ENCODE results near the gene VPS18.

VPS18 gene

DNA sequence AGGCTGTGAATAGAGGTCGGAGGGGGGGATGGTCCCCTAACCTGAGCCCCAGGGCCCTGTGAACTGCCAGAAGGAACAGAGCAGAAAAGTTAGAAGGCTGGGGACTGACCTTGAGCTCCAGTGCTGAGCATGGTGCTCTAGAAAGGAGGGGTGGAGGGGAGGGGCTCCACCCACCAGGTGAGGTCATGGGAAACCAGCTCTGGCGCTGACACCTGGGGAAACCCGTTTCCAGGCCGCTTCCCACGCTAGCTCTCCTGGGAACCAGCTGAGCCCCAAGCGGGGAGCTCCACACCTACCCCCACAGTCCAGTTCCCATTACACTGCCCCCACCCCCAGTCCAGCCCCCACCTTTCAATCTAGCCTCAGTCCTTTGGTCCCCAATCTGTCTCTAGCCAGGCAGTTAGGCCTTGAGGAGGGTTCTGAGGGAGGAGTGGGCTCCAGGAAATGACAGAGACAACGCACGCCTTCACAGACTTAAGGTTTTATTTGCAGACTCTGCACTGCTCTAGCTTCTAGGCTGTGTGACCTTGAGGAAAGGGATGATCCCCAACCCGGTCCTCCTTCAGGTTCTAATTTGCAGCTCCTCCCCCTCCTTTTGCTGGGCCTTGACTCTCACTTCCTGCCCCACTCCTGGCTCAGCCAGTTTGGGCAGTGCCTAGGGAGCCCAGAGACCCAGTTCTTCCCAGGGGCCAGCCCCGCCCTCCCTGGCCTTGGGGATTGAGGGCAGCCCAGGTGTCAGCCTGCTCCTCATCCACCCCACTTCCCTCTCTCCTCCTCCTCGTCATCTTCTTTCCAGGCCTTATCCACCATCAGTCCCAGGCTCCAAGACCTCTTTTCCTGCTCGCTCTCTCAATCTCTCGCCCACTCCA lies 22.3 kb upstream of the VPS18 start:
- no peak for DNase-seq

DNA sequence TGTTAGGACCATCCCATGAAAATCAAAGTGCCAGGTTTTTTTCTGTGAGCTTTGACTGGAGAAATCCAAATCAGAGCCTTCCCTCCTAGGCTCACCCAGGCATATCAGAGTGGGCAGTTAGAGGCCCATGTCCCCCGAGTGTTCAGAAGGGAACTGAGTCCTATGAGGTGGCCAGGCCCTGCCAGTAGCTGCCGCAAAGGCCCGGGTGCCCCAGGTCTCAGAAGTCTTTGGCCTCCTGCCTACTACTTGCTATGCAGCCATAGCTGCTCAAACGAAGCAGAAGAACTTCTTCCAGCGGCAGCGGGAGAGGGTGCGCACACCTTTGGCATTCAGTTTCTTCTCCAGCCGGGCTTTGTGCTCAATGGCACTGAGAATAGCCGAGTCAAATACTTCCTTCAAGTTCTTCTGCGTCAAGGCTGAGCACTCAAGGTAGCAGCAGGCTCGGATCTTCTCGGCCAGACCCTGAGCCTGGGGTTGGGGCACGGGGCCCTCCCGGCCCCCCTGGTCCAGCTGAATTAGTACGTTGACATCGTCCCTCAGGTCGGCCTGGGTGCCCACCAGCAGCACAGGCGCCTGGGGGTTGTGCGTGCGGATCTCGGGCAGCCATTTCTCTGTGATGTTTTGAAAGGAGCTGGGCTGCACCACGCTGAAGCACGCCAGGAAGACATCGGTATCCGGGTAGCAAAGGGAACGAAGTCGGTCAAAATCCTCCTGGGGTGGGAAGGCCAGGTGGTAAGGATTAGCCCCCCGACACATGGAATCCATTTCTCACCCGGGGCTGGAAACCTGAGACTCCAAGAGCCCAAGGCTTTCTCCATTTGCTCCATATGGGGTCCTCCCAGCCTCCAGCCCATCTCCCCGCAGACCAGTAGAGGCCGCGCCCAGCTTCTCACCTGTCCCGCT lies 21.2 kb upstream of the VPS18 start:
- DNase-seq = no peak

DNA sequence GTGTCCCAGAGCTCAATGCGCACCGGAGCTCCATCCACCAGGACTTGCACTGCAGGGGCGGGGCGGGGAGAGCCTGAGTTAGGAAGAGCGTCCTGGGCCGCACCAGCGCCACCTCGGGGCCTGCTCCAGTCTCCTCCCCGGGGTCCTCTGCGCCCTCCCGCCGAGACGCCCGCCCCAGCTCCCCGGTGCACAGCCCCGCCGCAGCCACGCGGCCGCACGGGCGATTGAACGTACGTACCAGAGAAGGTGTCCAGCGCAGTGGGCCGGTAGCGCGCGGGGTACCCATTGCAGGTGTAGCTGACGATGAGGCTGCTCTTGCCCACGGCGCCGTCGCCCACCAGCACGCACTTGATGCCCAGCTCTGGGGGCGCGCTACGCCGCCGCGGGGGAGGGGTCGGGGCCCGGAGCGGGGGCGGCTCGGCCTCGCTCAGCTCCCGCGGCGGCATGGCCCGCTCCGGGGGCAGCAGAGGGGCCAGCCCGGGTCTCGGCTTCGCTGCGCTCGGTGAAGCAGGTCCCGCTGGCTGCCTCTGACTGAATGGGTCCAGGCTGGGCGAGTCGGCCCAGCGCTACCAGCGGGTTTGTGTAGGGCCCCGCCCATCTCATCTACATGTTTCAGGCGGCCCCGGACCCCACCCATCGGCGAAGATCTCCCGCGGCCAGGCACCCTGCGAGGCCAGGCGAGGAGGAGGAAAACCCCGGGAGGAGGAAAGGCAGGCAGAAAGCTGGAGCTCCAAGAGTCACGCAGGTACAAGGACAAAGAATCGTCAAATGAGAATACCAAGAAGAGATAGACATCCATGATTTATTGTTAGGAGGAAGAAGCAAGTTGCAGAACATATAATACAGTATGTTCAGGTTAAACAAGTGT lies 20.3 kb upstream of the VPS18 start, which contains the start of gene RHOV:
Gene RHOV (minus strand): TSS at position 541 of the 868 bp plus-strand sequence. CDS start 95 bp downstream, at position 446.
- DNase-seq = peak; percentile 49

DNA sequence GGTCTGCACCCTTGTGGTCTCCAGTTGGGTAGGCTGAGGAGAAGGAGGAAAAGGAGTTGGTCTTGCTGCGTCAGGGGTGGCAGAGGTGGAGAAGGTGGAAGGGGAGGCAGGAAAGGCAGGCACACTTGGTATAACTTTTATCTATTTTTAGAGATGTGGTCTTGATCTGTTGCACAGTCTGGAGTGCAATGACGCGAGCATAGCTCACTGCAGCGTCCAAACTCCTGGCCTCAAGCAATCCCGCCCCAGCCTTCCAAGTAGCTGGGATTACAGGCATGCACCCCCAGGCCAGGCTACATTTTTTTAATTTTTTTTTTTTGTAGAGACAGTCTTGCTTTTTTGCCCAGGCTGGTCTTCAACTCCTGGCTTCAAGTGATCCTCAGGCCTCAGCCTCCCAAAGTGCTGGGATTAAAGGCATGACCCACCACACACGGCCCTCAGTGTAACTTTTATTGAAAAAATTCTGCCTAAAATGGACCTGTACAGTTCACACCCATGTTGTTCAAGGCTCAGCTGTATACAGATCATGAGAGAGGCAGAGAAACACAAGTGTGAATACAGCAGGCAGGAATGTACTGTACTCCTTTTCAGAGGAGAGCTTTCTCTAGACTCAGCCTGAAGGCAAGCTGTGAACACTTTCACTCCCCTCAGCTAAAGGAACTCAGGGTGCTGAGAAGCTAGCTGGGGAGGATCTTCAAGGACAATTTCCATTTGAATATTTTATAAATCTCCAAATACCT lies 18.1 kb upstream of the VPS18 start:
- DNase-seq = no peak

DNA sequence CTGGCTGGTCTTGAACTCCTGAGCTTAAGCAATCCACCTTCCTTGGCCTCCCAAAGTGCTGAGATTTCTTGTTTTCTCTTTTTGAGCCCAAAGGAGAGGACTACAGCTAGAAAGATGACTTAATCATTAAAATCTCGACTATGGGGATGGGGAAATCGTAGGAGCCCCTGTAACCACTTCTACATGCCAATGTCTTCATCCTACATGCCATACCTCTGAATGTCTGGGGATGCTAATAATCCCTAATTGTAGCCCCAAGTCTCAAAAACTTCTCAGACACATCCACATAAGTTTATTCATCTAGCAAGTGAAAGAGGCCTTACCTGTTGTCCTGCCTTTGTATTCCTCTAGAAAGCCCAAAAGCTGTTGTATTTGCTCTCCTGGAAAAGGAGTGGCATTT lies 16.6 kb upstream of the VPS18 start:
- no peak for DNase-seq

DNA sequence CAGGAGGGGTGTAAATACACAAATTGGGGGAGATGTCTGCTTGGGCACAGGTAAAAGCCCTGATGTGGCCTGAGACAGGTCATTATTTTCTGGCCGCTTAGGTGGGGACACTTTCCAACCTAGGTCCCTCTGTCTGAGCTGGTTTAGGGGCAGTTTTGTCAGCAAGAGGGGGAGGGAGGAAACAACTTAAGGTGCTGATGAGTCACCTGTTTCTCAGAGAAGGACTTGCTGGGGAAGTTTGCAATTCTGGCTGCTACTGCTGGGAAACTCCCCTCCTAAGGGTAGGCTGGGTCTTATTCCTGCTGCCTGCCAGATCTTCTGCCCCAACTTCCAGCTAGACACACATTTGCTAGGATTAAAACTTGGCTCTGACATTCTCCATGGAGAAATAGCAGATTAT lies 15.5 kb upstream of the VPS18 start:
- DNase-seq = peak; percentile 38

DNA sequence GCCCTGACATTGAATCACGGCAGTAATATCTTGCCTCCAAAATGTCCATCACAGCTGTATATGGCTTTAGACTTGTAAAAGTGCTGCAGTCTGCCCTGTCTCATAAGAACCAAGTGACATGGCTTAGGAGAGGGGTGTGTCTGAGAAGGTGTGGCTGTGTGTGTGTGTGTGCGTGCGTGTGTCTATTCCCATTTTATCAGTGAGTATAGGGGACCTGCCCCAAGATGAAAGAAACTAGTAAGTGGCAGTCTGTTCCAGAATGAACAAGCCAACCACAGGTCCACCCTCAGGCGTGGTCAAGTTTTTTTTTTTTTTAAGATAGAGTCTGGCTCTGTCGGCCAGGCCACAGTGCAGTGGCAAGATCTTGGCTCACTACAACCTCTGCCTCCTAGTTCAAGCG lies 14.6 kb upstream of the VPS18 start:
- DNase-seq = no peak

DNA sequence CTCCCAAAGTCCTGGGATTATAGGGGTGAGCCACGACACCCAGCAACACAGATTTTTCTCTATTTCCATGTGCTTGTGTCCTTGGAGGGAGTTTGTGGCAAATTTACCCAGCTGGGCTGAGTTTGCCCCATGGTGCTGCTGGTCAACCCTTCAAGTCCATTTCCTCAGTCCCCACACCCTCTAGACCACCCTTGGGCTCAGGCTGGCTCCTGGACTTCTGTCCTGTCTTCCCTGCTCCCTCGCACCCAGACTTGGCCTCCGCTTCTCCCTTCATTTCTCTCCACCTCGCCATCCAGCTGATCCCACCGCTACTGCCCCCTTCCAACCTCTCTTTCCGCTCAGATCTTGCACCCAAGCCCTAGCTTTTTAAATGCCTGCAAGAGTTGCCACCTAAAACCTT lies 12.9 kb upstream of the VPS18 start:
- DNase-seq = no peak

DNA sequence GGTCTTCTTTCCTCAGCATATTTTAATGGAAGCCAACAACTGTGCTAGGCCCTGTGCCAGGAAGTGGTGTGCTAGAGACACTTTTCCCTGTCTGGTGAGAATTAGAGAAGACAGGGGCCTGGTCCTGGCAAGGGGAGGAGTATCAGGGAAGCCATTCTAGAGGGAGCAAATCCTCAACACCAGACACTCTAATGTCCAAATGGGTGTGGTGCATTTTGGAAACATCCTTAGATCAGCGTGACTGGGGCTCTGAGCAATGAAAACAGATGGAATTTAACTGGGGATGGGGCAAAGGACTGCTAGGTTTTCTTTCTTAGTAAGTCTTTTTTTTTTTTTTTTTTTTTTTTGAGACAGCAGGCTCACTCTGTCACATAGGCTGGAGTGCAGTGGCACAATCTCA lies 7.7 kb upstream of the VPS18 start:
- no peak for DNase-seq

DNA sequence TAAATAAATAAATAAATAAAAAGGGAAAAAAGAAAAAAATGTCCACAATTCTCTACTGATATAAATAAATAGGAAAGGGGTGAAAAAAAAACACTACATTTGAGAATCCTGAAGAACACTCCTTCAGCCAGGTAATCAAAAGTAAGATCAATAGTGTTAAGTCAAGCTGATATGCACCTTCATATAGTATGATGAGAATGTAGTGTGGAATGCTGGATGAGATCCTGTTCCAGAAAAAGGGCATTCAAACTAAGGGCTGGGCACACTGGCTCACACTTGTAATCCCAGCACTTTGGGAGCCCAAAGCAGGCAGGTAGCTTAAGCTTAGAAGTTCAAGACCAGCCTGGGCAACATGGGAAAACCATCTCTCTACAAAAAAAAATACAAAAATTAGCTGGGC lies 5.1 kb upstream of the VPS18 start:
- no peak for DNase-seq

DNA sequence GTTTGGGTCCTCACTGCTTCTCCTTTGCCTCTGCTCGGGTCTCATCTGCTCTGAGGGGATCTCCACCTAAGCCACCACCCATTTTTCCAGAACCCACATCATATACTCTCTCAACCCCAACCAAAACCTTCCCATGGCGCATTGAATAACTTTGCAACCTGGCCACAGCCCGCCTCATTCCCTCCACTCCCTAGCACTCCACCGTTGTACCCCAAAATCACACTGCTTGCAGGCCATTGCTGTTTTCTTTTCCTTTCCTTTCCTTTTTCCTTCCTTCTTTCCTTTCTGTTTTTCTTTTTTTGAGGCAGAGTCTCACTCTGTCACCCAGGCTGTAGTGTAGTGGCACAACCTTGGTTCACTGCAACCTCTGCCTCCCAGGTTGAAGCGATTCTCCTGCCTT lies 3.1 kb upstream of the VPS18 start:
- no peak for DNase-seq

DNA sequence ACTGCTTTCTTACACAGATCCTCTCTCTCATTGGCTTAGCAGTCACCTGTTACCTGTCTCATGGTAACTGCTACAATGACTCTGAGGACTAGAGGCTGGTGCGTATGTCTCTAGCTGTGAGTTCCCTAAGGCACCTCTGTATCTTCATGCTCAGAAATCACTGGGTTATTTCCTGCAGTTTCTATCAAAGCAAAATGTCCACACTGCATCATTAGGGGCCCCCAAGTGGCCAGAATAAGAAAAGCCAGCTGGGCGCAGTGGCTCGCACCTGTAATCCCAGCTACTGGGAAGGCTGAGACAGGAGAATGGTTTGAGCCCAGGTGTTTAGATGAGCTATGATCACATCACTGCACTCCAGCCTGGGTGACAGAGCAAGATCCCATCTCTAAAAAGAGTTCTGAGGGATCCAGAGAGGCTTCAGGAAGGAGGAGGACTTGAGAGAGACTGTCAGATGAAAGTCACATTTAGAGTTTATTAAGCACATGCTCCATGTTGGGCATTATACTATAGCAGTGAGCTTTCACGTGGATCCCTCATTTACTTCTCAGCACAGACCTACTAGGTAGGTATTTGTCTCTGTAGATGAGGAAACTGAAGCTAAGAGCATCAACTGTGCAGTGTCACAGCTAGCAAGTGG lies 2.3 kb upstream of the VPS18 start:
- DNase-seq = no peak

DNA sequence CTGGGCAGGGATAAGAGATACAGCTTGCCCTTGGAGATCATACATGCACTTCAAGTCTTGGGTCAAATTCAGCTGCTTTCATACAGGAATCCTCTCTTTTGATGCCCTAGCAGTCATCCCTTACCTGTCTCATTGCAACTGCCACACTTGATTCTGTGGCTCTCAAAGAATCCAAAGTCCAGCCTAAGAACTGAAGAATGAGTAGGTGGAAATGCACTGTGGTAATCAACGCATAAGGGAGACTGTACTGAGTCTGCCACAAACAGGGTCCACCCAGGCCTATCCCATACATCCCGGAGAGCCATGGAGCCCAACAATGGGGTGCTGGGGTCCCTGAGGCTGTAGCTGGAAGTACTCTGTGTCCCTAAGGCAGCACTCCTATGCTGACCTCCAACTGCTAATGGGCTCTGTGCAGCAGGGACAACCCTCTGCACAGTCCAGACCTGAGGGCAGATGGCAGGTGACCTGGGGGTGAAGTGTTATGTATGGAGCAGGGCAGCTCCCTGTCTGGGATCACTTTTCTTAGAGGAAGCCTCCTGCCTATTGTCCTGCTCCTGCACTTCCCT lies 1.7 kb upstream of the VPS18 start:
- DNase-seq = no peak

DNA sequence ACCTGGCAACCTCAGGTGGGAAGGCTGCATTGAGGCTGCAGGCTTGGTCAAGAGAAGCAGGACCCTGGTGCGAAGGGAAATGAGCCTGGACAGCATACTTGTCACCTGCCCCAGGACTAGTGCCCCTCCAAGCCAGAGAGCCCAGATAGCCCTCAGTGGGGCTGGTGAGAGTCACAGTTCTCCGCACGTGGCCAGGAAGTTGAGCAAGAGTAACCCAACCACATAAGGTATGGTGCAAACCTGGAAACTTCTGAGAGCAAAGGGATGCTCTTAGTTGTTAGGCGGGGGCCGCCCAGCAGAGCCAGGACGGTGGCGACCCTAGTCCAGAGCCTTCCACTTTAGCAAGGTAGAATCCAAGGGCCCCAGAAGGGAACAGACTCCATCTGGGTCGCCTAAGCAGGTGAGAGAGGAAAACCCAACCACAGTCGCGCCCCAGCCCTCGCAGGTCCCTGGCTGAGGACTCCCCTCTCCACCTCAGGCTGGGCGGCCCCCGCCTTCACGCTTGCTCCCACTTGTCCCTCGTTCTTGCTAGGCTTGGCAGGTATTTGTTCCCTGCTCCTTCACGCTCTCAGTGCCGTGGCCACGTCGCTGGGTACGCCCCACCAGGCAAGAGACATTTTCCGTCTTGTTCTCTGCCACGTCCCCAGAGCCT lies 1.1 kb upstream of the VPS18 start:
- DNase-seq = no peak

DNA sequence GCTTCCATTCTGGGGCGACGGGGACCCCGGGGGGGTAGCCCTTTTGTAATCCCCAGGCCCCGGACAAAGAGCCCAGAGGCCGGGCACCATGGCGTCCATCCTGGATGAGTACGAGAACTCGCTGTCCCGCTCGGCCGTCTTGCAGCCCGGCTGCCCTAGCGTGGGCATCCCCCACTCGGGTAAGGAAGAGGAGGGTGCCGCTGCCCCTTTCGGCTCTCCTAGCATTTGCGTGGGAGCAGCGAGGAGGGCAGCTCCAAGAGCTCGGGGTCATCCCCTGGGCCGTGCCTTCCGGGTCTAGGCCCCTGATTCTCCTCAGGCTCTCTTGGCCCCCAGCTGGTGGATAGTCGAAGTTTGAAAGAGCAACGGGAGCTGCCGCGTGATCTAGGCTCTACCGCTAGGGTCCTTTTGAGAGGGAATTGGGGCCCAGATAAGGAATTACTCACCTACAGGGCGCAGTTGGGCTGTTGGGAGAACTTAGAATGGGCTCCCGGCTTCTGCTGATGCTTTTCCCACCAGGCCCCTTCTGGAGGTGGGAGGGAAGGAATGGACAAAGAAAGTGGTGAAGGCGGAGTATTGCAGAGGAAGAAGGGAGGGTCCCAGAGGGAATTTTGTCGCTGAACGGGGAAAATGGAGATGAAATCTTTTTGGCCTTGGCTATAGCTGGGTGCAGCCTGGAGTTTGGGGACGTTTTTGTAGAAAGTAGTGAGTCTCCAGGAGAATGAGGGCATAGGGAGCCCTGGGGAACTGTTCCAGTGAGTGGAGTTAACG lies 615 bp downstream of the VPS18 start:
- DNase-seq = peak; percentile 74

DNA sequence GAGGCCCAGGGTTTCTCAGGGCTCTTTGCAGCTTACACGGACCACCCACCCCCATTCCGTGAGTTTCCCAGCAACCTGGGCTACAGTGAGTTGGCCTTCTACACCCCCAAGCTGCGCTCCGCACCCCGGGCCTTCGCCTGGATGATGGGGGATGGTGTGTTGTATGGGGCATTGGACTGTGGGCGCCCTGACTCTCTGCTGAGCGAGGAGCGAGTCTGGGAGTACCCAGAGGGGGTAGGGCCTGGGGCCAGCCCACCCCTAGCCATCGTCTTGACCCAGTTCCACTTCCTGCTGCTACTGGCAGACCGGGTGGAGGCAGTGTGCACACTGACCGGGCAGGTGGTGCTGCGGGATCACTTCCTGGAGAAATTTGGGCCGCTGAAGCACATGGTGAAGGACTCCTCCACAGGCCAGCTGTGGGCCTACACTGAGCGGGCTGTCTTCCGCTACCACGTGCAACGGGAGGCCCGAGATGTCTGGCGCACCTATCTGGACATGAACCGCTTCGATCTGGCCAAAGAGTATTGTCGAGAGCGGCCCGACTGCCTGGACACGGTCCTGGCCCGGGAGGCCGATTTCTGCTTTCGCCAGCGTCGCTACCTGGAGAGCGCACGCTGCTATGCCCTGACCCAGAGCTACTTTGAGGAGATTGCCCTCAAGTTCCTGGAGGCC lies 5.4 kb downstream of the VPS18 start:
- DNase-seq = no peak

DNA sequence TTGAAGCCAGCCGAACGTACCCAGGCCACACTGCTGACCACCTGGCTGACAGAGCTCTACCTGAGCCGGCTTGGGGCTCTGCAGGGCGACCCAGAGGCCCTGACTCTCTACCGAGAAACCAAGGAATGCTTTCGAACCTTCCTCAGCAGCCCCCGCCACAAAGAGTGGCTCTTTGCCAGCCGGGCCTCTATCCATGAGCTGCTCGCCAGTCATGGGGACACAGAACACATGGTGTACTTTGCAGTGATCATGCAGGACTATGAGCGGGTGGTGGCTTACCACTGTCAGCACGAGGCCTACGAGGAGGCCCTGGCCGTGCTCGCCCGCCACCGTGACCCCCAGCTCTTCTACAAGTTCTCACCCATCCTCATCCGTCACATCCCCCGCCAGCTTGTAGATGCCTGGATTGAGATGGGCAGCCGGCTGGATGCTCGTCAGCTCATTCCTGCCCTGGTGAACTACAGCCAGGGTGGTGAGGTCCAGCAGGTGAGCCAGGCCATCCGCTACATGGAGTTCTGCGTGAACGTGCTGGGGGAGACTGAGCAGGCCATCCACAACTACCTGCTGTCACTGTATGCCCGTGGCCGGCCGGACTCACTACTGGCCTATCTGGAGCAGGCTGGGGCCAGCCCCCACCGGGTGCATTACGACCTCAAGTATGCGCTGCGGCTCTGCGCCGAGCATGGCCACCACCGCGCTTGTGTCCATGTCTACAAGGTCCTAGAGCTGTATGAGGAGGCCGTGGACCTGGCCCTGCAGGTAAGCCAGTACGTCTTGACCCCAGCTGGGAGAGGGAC lies 6.2 kb downstream of the VPS18 start:
- DNase-seq = no peak

DNA sequence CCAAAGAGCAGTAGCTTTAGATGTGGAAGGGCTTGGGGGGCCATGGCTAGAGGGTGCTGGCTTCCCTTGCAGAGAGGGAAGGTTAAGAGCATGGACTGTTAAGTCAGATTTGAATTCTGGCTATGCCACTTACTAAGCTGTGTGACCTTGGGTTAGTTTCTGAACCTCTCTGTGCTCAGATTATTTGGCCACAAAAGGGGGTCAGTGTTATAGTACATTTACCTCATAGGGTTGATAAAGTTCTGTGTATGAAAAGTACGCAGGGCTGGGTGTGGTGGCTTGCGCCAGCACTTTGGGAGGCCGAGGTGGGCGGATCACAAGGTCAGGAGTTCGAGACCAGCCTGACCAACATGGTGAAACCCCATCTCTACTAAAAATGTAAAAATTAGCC lies 6.8 kb downstream of the VPS18 start:
- DNase-seq = no peak

All from stimulated activated CD4-positive, alpha-beta T cell treated with anti-CD3 and anti-CD28 coated beads, Interleukin-1b, Interleukin-23, amount 100 ng/mL, for 48 hours (primary cell).